GM21367 (cell line): ENCODE results near the gene ENPP7.

Experiments
- ATAC-seq: cut with Tn5 transposase; IDR thresholded peaks from one replicate; pipeline ENCODE4 v1.9.1; 2021; ENCODE audit not compliant: unreplicated experiment

ENPP7 gene

DNA sequence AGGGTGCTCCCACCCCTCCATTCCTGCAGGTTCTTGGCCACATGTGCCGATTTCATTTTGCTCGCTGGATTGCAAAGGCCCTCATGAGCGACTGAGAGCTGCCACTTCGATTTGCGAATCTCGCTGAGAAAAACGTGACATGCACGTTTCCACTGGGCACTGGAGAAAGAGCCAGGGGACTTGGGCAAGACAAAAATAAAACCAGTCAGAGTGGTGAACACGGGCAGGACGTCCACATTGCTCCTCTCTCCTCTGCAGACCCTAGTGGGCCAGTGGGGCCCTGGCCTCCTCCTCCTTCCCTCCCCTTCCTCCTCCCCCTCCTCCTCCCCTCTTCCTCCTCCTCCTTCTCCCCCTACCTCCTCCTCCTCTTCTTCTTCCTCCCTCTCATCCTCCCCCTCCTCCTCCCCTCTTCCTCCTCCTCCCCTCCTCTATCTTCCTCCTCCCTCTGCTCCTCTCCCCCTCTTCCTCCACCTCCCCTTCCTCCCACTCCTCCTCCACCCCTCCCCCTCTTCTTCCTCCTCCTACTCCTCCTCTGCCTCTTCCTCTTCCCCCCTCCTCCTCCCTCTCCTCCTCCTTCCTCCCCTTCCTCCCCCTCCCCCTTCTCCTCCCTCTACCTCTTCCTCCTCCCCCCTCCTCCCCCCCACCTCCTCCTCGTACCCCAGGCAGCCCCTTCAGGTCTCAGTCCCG is 28.1 kb upstream of the ENPP7 start:
- no peak for ATAC-seq

DNA sequence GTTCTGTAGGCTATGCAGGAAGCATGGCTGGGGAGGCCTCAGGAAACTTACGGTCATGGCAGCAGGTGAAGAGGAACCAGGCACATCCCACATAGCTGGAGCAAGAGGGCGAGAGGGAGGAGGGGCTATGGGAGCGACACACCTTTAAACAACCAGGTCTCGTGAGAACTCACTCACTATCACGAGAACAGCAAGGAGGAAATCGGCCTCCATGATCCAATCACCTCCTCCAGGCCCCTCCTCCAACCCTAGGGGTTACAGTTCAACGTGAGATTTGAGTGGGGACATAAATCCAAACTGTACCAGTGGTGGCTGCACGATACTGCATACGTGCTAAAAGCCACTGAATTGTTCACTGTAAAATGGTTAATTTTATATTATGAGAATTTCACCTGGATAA is 26.1 kb upstream of the ENPP7 start:
- ATAC-seq, result no peak

GRCh38 chr17:79705674-79706073 is 25.1 kb upstream of the ENPP7 start:
- no peak for ATAC-seq

DNA sequence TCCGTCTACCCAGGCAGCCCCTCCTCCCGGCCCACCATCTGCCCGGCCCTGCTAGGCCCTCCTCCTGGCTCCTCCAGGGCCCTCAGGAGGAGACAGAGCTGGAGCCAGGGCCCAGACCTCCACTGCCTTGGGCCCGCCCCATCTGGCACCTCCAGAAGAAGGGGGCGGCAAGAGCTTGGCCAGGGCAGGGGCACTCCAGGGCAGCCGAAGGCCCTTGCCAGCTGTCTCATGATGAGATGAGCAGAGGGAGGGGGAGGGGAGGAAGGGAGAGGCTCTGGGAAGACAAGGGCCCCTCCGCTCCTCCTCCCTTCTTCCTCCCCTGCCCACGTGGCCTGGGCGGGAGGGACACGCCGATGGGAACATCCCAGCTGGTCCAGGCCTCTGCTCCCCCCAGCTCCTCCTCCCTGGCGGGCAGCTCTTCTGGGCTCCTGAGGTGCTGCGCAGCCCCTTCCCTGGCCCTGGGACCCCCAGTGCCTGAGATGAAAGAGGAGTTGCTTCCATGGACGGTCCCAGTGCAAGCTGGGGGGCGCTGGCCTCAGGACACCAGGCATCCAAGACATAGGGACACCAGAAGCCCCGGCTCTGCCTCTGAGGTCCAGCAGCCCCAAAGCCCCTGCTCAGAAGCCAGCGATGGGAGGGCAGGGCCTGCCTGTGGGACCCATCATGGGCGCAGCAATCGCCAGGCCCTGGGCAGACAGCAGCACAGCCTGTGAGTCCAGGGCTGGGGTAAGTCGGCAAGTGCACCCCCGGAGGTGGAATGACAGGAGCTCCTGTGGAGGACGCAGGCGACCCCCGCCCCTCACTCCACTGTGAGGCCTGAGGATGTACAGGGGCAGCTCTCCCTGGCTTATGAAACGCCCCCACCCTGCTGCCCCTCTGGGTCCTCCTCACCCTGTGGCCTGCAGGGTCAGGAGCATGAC is 23.6 kb upstream of the ENPP7 start:
- ATAC-seq, result no peak

DNA sequence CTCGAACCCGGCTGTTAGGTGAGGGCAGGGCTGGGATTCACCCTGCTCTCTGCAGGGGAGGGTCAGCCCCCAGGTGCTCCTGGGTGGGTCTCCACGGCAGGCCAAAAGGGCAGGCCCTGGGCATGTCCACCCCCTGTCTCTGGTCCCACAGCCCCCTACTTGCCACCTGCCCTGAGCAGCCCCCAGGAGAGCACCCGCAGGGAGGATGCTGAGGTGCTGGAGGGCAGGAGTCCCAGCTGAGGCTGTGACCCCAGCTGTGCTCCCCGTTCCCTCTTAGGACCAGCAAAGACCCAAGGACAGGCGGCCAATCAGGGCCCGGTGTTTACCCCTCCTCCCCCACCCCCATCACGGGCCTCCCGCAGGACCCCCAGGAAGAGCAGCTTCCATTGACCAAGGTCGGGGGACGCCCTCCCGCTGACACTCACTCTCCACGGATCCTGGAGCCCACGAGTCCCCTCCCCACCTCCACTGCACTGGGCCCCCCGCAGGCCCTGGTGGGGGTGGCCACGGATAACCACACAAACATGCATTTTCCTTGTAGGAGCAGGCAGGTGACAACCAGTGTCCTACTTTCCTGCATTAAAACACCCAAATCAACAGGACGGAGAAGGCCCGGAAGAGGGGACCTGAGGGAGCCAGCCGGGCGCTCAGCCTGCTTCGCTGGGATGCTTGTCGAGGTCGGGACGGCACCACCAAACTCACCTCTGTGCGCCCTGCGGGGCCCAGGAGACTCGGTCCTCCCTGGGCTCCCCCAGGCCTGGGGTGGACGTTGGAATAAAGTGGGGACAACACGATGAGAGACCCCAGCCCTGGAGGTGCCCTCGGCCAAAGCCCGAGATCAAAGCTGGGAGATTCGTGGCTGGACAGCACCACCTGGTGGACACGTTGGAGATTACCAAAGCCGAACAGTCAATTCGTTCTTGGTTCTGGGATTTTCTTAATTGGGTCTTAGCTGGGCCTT is 22.5 kb upstream of the ENPP7 start:
- no peak for ATAC-seq

DNA sequence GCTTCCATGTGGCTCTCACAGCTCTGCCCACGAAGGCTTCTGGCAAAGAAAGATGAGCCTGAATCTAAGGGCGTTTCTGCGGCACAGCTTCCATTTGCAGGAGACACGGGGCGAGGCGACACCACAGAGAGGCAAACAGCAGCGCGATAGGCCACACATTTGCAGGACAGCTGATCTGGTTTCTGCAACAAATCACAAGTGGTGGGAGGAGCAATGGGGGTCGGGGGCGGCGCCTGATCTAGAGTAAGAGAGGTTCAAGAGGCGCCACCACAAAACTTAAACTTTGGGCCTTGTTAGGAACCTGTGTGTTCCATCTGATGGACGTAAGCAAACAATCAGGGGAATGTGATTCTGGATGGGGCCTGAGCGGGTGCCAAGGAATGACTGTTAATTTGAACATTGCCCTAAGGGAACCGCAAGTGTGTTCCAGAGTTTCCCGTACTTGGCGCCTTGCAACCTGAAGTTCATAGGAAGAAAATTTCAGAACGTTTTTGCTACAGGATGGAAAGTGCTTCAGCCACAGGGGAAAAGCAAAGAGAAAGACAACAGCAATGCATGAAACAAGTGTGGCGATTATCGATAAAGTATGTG is 18.9 kb upstream of the ENPP7 start:
- no peak for ATAC-seq

GRCh38 chr17:79713391-79713790 is 17.4 kb upstream of the ENPP7 start:
- no peak for ATAC-seq

DNA sequence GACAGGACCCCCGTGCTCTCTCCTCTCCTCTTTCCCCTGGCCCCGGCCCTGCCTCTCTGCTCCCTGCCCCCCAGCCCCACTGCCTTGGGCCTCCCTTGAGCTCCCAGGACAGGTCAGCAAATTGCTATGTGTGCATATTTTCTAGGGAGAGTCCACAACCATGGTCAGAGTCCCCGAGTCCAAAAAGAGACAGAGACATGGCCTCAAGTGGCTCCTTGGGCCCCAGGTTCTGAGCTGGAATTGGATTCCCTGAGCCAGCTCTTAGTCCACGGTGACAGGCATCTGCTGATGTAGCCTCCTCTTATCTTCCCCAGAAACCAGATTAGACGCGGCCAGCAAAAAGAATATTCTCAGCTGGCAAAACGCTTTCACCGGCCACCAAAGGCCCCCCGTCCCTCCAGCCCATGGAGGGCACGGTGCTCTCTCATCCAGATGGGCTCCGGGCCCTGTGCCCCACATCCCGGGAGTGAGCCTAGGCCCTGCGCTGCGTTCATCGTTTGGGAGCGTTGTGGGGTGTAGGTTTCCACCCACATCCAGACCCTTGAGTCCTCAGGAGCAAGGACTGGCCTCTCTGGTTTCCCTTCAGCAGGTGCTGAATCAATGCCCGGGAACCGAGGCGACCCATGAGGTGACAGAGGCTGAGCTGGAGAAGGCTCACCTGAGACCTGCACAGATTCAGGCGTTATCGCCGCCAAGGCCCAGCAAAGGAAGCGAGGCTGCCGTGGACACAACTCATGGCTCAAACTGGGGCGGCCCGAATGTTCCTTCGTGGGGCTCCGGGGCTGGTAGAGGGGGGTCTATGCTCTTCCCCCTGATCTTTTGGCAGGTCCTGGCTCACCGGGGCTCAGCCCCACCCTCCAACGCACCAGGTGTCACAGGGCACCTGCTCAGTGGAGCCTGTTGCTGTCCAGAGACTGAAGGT is 16.3 kb upstream of the ENPP7 start:
- ATAC-seq, result no peak

DNA sequence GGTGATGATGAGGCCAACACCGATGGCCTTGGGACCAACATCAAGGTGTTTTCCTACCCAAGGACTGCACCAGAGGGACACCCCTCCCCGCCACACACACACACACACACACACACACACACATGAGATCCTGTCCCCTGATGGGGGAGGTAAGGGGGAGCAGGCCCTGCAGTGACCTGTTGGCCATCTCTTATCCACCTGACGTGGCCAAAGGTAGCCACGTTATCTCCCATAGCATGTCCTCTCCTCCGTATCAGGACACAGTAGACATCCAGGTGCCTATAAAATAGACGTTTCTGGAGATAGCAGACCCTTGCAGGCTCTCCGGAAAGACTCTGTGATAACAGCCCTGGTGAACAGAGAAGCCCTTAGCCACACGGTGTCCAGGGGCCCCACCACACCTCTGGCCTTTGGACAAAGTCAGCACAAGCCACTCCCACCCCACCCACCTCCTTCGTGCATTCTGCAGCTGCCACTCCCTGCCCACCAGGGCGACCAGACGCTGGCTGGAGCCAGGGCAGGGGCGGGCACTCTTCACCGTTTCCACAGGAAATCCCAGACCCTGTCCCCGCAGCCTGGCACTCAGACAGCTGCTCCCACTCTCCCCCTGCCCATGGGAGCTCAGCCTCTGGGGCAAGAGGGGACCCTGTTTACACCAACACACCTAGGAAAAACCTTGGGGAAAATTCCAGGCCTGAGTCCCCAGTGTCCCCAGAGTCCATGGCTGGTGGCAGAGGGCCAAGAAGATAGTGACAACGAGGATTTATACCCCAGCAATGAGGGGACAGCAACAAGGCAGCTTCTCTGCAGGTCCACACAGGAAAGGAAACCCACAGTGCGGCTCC is 15.4 kb upstream of the ENPP7 start:
- ATAC-seq, result no peak

GRCh38 chr17:79715943-79716797 is 14.6 kb upstream of the ENPP7 start:
- no peak for ATAC-seq

- ATAC-seq, result no peak
These were observed 9.9 kb upstream of the ENPP7 start for GRCh38 chr17:79720705-79721292.

GRCh38 chr17:79721993-79722671 is 8.6 kb upstream of the ENPP7 start:
- no peak for ATAC-seq

- no peak for ATAC-seq
These were observed 8.0 kb upstream of the ENPP7 start for GRCh38 chr17:79722787-79723186.

DNA sequence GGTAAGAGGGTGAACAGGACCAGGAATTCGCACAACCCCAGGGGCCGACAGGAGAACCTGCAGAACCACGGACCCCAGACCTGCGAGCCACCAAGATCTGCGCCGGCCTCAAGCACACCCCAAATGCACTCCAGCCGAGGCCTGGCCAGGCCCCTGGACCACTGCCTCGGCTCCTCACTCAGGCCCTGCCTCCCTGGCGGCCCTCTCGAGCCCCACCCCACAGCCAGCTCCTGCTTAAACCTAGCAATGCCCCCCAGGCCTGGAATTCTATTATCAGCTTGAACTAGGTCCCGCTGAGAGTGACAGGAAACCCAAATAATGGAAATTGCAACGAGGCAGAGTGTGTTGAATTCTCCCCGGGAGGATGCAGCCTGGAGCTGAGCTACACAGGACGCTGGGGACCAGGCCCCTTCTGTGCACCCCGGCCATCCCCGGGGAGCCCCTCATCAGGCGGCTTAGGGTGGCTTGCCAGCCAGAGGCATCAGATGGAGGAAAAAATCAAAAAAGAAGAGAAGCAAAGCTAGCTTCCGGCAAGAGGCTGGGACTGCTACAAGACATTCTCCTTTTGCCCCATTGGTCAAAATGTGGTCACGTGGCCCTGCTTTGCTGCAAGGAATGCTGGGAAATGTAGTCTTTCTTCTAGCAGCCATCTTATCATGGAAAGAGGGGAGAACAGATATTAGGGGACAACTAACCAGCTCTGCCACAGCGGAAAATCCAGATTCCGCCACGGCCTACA is 2.4 kb upstream of the ENPP7 start:
- no peak for ATAC-seq

DNA sequence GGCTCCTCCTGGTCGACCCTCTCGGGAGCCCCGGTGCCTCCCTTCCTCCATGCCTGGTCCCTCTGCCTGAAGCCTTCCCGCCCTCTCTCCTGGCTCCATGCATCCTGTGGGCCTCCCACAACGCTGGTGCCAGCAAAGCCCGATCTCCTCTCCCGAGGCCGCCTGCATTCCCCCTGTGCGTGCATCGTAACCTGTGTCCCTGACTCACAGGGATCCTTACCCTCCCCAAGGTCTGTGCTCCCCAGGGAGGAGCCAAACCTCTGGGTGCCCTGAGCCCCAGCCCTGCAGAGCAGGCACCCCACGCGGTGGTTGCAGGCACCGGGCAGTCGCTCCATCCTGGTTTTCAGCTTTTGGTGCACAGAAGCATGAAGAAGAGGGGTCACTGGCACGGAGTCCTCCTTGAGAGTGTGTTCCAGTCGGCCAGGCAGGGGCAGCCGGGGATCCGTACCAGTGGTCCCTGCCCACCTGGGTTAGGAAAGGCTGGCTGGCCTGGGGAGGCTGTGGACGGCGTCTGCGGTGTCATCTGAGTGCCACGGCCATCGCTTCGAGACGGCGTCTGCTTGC is 1.8 kb upstream of the ENPP7 start:
- ATAC-seq, result no peak

DNA sequence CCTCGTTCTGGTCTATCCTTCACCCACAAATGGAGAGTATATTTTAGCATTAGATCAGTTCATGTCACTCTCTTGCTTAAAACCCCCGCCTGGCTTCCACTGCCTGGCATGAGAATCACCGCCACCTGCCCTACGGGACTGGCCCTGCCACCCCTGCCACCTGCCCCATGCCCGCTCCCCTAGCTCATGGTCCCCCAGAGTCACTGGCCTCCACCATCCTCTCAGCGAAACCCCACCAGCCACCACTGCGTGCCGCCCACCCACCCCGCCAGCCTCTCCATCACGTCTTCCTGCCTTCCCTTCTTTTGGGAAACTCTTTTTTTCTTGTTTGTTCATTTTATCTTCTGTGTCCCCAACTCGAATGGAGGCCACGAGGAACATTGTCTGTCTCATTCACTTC is 982 bp upstream of the ENPP7 start:
- ATAC-seq, result no peak
